HepG2 (cell line): ENCODE measurements around the gene FRRS1. TPM values are rescaled to one million over a fixed set of nuclear protein-coding genes. Genes with fewer than 3 reads are reported as not detected.

Experiments used
- ATF4 ChIP-seq, 2 experiments: fragments of 450-650 bp in 1 of 2; sonication (generic) in 1 of 2; formaldehyde crosslinking; IDR thresholded peaks; 2 replicates each; pipeline versions ENCODE4 v1.5.0 to v1.8.0; 2020 to 2022; ENCODE audit warnings: mild to moderate bottlenecking in 1 of 2, missing genetic modification reagents in 1 of 2
- DPF2 ChIP-seq: sonication (generic); formaldehyde crosslinking; IDR thresholded peaks from 2 replicates; pipeline ENCODE4 v1.4.0; 2020; ENCODE audit warnings: mild to moderate bottlenecking, low read depth, missing genetic modification reagents, borderline replicate concordance
- FOXO4 ChIP-seq: sonication (generic); formaldehyde crosslinking; conservative IDR thresholded peaks from 2 replicates; pipeline ENCODE4 v1.8.1; 2023; ENCODE audit warnings: missing genetic modification reagents
- HNF4G ChIP-seq, 2 experiments: sonication (generic) in 1 of 2; formaldehyde crosslinking in 1 of 2; IDR thresholded peaks; 2 replicates each; pipeline versions ENCODE4 v1.4.0 to v1.6.1; 2011 to 2020; ENCODE audit warnings: borderline replicate concordance in 2 of 2, low read depth in 2 of 2, mild to moderate bottlenecking in 2 of 2, low read length in 1 of 2, missing genetic modification reagents in 1 of 2, moderate library complexity in 1 of 2
- HOXA9 ChIP-seq: sonication (generic); formaldehyde crosslinking; IDR thresholded peaks from 2 replicates; pipeline ENCODE4 v1.8.1; 2022; ENCODE audit warnings: missing genetic modification reagents, mild to moderate bottlenecking, moderate library complexity, borderline replicate concordance
- MIXL1 ChIP-seq: IDR thresholded peaks from 2 replicates; pipeline ENCODE4 v1.6.1; 2016
- PCBP2 ChIP-seq: fragments of 200-400 bp; formaldehyde crosslinking; optimal IDR thresholded peaks from 2 replicates; pipeline ENCODE3; 2018; ENCODE audit warnings: low read length, low read depth; ENCODE audit not compliant: poor library complexity, severe bottlenecking
- POGK ChIP-seq: sonication (generic); formaldehyde crosslinking; conservative IDR thresholded peaks from 2 replicates; pipeline ENCODE4 v1.8.0; 2022; ENCODE audit warnings: mild to moderate bottlenecking, moderate library complexity, missing genetic modification reagents
- RNF2 ChIP-seq: fragments of 450-650 bp; conservative IDR thresholded peaks from 2 replicates; pipeline ENCODE4 v1.6.1; 2016; ENCODE audit warnings: low read depth
- SKIL ChIP-seq: sonication (generic); formaldehyde crosslinking; IDR thresholded peaks from 2 replicates; pipeline ENCODE4 v1.8.0; 2022; ENCODE audit warnings: missing genetic modification reagents, mild to moderate bottlenecking, moderate library complexity, borderline replicate concordance
- SRSF9 ChIP-seq: fragments of 200-400 bp; formaldehyde crosslinking; IDR thresholded peaks from 2 replicates; pipeline ENCODE4 v1.6.1; 2018; ENCODE audit warnings: borderline replicate concordance, mild to moderate bottlenecking, low read depth, low read length; ENCODE audit not compliant: insufficient read depth, poor library complexity, severe bottlenecking
- ZNF382 ChIP-seq: sonication (generic); formaldehyde crosslinking; IDR thresholded peaks from 2 replicates; pipeline ENCODE4 v1.5.0; 2020; ENCODE audit warnings: missing genetic modification reagents, mild to moderate bottlenecking, borderline replicate concordance
- ZNF546 ChIP-seq: sonication (generic); formaldehyde crosslinking; conservative IDR thresholded peaks from 2 replicates; pipeline ENCODE4 v1.8.1; 2023; ENCODE audit warnings: mild to moderate bottlenecking, missing genetic modification reagents
- ZNF709 ChIP-seq: sonication (generic); formaldehyde crosslinking; IDR thresholded peaks from 2 replicates; pipeline ENCODE4 v1.5.0; 2020; ENCODE audit warnings: mild to moderate bottlenecking, missing genetic modification reagents
- ZNF746 ChIP-seq: sonication (generic); formaldehyde crosslinking; IDR thresholded peaks from 2 replicates; pipeline ENCODE4 v1.8.0; 2022; ENCODE audit warnings: mild to moderate bottlenecking, missing genetic modification reagents
- ZNF780A ChIP-seq: sonication (generic); formaldehyde crosslinking; IDR thresholded peaks from 2 replicates; pipeline ENCODE4 v1.8.0; 2022; ENCODE audit warnings: mild to moderate bottlenecking, missing genetic modification reagents, moderate library complexity
- polyA plus RNA-seq, 8 experiments: library from polyadenylated mRNA; depleted of rRNA in 3 of 8; stranded (reverse) in 7 of 8; unstranded in 1 of 8; fragments of >200 nt; fragmentation: Illumina TruSeq in 4 of 8; extraction: Trizol in 4 of 8; gene quantifications; 2 replicates each; pipeline versions ENCODE4 v1.2.1 to v1.2.3, GENCODE V29; 2011 to 2016; ENCODE audit warnings: low read depth in 4 of 8, missing spikeins in 1 of 8, mixed read lengths in 1 of 8; ENCODE audit not compliant: insufficient read depth in 1 of 8
- total RNA-seq, 5 experiments: library from RNA; depleted of rRNA; stranded (reverse); fragments of >200 nt; fragmentation: Illumina TruSeq; extraction: Trizol; gene quantifications; 2 replicates each; pipeline ENCODE4 v1.2.3, GENCODE V29; 2016; ENCODE audit warnings: low read depth in 1 of 5
- TF ChIP-seq, protein P1 (sequence below): IDR thresholded peaks from 2 replicates; pipeline ENCODE4 v1.4.0; 2020; ENCODE audit warnings: mild to moderate bottlenecking, missing genetic modification reagents

FRRS1 gene
- total and polyA plus RNA-seq, 2 of the 13 experiments (the other 11 are each of a cell fraction or from before 2014, with no cell fraction given): 22.6 to 23.4 TPM

DNA sequence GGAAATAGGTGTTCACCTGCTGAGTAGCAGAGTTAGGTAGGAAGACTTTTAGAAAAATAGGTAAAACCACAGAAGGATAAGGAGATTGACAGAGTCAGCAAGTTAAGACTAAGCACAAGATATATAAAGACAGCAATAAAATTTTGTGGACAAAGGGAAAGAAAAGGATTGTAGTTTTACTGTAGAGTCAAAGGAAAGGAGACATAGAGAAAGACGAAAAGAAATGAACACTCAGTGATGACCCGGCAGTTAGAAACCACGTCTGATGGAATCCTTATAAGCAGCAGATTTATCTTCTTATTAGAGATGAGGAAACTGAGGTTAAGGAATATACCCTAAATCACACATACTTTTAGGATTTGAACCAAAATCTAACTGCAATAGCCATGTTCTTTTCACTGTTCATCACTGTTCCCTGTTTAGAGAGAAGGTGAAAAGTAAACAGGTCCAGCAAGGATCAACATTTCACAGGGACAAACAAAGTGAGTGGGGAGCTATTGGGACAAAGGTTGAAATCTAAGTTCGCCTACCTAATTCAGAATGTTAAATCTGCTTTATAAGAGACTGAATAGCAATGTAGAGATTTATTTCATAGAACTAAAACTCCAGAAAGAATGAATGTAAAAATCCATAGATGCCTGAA is 6.8 kb downstream of the FRRS1 start (continued):
- TF ChIP-seq ATF4 (CRISPR knock-in tag; IDR thresholded peaks at IDR 0.05) (no peak), ZNF746 (CRISPR knock-in tag) (no peak), PCBP2 (no peak), HNF4G (IDR thresholded peaks at IDR 0.05; ENCODE audit: borderline replicate concordance, low read depth, low read length) (peak; percentile 66), HNF4G (CRISPR knock-in tag; IDR thresholded peaks at IDR 0.05; ENCODE audit: borderline replicate concordance, low read depth) (no peak; the same call in 1 of the 2 replicates), FOXO4 (no peak), DPF2 (CRISPR knock-in tag) (peak; percentile 46; the same call in 1 of the 2 replicates), RNF2 (no peak), ZNF709 (CRISPR knock-in tag) (no peak), ZNF780A (no peak), POGK (CRISPR knock-in tag) (no peak), SRSF9 (no peak), ZNF546 (CRISPR knock-in tag) (no peak), HOXA9 (CRISPR knock-in tag) (no peak), SKIL (CRISPR knock-in tag) (no peak), MIXL1 (CRISPR knock-in tag) (0 out of 2 replicates have a peak, but pooled peaks have one; percentile 40), ZNF382 (CRISPR knock-in tag) (no peak)
- TF ChIP-seq, protein P1, sequence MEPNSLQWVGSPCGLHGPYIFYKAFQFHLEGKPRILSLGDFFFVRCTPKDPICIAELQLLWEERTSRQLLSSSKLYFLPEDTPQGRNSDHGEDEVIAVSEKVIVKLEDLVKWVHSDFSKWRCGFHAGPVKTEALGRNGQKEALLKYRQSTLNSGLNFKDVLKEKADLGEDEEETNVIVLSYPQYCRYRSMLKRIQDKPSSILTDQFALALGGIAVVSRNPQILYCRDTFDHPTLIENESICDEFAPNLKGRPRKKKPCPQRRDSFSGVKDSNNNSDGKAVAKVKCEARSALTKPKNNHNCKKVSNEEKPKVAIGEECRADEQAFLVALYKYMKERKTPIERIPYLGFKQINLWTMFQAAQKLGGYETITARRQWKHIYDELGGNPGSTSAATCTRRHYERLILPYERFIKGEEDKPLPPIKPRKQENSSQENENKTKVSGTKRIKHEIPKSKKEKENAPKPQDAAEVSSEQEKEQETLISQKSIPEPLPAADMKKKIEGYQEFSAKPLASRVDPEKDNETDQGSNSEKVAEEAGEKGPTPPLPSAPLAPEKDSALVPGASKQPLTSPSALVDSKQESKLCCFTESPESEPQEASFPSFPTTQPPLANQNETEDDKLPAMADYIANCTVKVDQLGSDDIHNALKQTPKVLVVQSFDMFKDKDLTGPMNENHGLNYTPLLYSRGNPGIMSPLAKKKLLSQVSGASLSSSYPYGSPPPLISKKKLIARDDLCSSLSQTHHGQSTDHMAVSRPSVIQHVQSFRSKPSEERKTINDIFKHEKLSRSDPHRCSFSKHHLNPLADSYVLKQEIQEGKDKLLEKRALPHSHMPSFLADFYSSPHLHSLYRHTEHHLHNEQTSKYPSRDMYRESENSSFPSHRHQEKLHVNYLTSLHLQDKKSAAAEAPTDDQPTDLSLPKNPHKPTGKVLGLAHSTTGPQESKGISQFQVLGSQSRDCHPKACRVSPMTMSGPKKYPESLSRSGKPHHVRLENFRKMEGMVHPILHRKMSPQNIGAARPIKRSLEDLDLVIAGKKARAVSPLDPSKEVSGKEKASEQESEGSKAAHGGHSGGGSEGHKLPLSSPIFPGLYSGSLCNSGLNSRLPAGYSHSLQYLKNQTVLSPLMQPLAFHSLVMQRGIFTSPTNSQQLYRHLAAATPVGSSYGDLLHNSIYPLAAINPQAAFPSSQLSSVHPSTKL (CRISPR knock-in tag): peak; percentile 79
